Measurements from ENCODE around the gene IFT25. TPM values are rescaled to one million over a fixed set of nuclear protein-coding genes. Genes with fewer than 3 reads are reported as not detected.
"Not testable (repeated sequence)": the region's sequence is repeated elsewhere in the genome, so short reads cannot be mapped to it uniquely, and the experiment has no call there.

The IFT25 gene
- 37.8 TPM for polyA plus RNA-seq (2013, experiment 1 of 2)
- 39.7 TPM for polyA plus RNA-seq (2013, experiment 2 of 2)

GRCh38 chr1:53945433-53946251 lies at the start of gene IFT25:
Gene IFT25 (minus strand): TSS chr1:53945699. CDS start chr1:53940082, 5,617 bp downstream.
- H3K27ac ChIP-seq (ENCODE audit: low read depth, low read length) = peak within 1 kb of the TSS; percentile 83; the same call in 1 of the 2 replicates
- peaks cover 27% of the 10 kb centered on the region for H3K4me1 ChIP-seq (ENCODE audit: insufficient read depth, low read length)
- no peaks in the 10 kb centered on the region for H3K9me3 ChIP-seq (ENCODE audit: insufficient read depth, low read depth, low read length)
- H3K4me3 ChIP-seq (ENCODE audit: low read length) = peak within 1 kb of the TSS; percentile 90
- H3K36me3 ChIP-seq (ENCODE audit: insufficient read depth, low read length) = peaks cover 5% of the 10 kb centered on the region; the same call in 1 of the 2 replicates
- no peaks in the 10 kb centered on the region for H3K27me3 ChIP-seq (ENCODE audit: insufficient read depth, low read length)
- under 1% methylated on average over 89 of the region's 90 CpGs for WGBS
- H3K9ac ChIP-seq (ENCODE audit: low read depth, low read length) = peak within 1 kb of the TSS; percentile 83

- 100% methylated on average over 1 of the region's 2 CpGs for WGBS
- not testable (repeated sequence) for H3K27ac ChIP-seq (ENCODE audit: low read depth, low read length); H3K9ac ChIP-seq (ENCODE audit: low read depth, low read length); H3K9me3 ChIP-seq (ENCODE audit: insufficient read depth, low read depth, low read length); H3K27me3 ChIP-seq (ENCODE audit: insufficient read depth, low read length); H3K36me3 ChIP-seq (ENCODE audit: insufficient read depth, low read length); H3K4me3 ChIP-seq (ENCODE audit: low read length); H3K4me1 ChIP-seq (ENCODE audit: insufficient read depth, low read length)
Observed at GRCh38 chr1:53994516-53994915, 49.0 kb upstream of the IFT25 start.

- no peaks in the 10 kb centered on the region for H3K4me1 ChIP-seq (ENCODE audit: insufficient read depth, low read length)
- no peaks in the 10 kb centered on the region for H3K36me3 ChIP-seq (ENCODE audit: insufficient read depth, low read length)
- H3K9ac ChIP-seq (ENCODE audit: low read depth, low read length) = no peak overlapping the region
- H3K9me3 ChIP-seq (ENCODE audit: insufficient read depth, low read depth, low read length) = no peaks in the 10 kb centered on the region
- no peaks in the 10 kb centered on the region for H3K27me3 ChIP-seq (ENCODE audit: insufficient read depth, low read length)
- WGBS = 80% methylated on average over 4 of the region's 4 CpGs
- H3K4me3 ChIP-seq (ENCODE audit: low read length) = no peak overlapping the region
- H3K27ac ChIP-seq (ENCODE audit: low read depth, low read length) = no peak overlapping the region
Observed at GRCh38 chr1:53992085-53992874, 46.8 kb upstream of the IFT25 start.

GRCh38 chr1:53987880-53988279 lies 42.4 kb upstream of the IFT25 start:
- H3K27me3 ChIP-seq (ENCODE audit: insufficient read depth, low read length) = no peaks in the 10 kb centered on the region
- no peak overlapping the region for H3K9ac ChIP-seq (ENCODE audit: low read depth, low read length)
- H3K9me3 ChIP-seq (ENCODE audit: insufficient read depth, low read depth, low read length) = no peaks in the 10 kb centered on the region
- 100% methylated on average over 2 of the region's 2 CpGs for WGBS
- no peak overlapping the region for H3K27ac ChIP-seq (ENCODE audit: low read depth, low read length)
- no peaks in the 10 kb centered on the region for H3K36me3 ChIP-seq (ENCODE audit: insufficient read depth, low read length)
- H3K4me3 ChIP-seq (ENCODE audit: low read length) = no peak overlapping the region
- H3K4me1 ChIP-seq (ENCODE audit: insufficient read depth, low read length) = peaks cover 2% of the 10 kb centered on the region; the same call in 1 of the 2 replicates

- H3K27ac ChIP-seq (ENCODE audit: low read depth, low read length) = no peak overlapping the region
- peaks cover 10% of the 10 kb centered on the region; the same call in 1 of the 2 replicates for H3K4me1 ChIP-seq (ENCODE audit: insufficient read depth, low read length)
- no peaks in the 10 kb centered on the region for H3K36me3 ChIP-seq (ENCODE audit: insufficient read depth, low read length)
- H3K9ac ChIP-seq (ENCODE audit: low read depth, low read length) = no peak overlapping the region
- WGBS = 93% methylated on average over 2 of the region's 3 CpGs
- H3K4me3 ChIP-seq (ENCODE audit: low read length) = no peak overlapping the region
- H3K9me3 ChIP-seq (ENCODE audit: insufficient read depth, low read depth, low read length) = no peaks in the 10 kb centered on the region
- H3K27me3 ChIP-seq (ENCODE audit: insufficient read depth, low read length) = no peaks in the 10 kb centered on the region
Observed at GRCh38 chr1:53986458-53986857, 41.0 kb upstream of the IFT25 start.

GRCh38 chr1:53984726-53985125 lies 39.2 kb upstream of the IFT25 start:
- Histone ChIP-seq H3K27ac (ENCODE audit: low read depth, low read length) (no peak overlapping the region), H3K36me3 (ENCODE audit: insufficient read depth, low read length) (no peaks in the 10 kb centered on the region), H3K27me3 (ENCODE audit: insufficient read depth, low read length) (no peaks in the 10 kb centered on the region), H3K9me3 (ENCODE audit: insufficient read depth, low read depth, low read length) (no peaks in the 10 kb centered on the region), H3K4me3 (ENCODE audit: low read length) (no peak overlapping the region), H3K4me1 (ENCODE audit: insufficient read depth, low read length) (peaks cover 10% of the 10 kb centered on the region; the same call in 1 of the 2 replicates), H3K9ac (ENCODE audit: low read depth, low read length) (no peak overlapping the region)

- Histone ChIP-seq H3K36me3 (ENCODE audit: insufficient read depth, low read length) (no peaks in the 10 kb centered on the region), H3K9ac (ENCODE audit: low read depth, low read length) (no peak overlapping the region), H3K27me3 (ENCODE audit: insufficient read depth, low read length) (no peaks in the 10 kb centered on the region), H3K27ac (ENCODE audit: low read depth, low read length) (no peak overlapping the region), H3K4me3 (ENCODE audit: low read length) (peak overlapping the region; percentile 43), H3K4me1 (ENCODE audit: insufficient read depth, low read length) (peaks cover 10% of the 10 kb centered on the region; the same call in 1 of the 2 replicates), H3K9me3 (ENCODE audit: insufficient read depth, low read depth, low read length) (no peaks in the 10 kb centered on the region)
- WGBS = 4% methylated on average over 3 of the region's 4 CpGs
Observed at GRCh38 chr1:53982763-53983104, 37.2 kb upstream of the IFT25 start.

- H3K4me3 ChIP-seq (ENCODE audit: low read length) = peak overlapping the region; percentile 43
- no peaks in the 10 kb centered on the region for H3K36me3 ChIP-seq (ENCODE audit: insufficient read depth, low read length)
- no peaks in the 10 kb centered on the region for H3K27me3 ChIP-seq (ENCODE audit: insufficient read depth, low read length)
- no peaks in the 10 kb centered on the region for H3K9me3 ChIP-seq (ENCODE audit: insufficient read depth, low read depth, low read length)
- H3K9ac ChIP-seq (ENCODE audit: low read depth, low read length) = peak overlapping the region; percentile 46; the same call in 1 of the 2 replicates
- WGBS = 42% methylated on average over 20 of the region's 20 CpGs
- no peak overlapping the region for H3K27ac ChIP-seq (ENCODE audit: low read depth, low read length)
- peaks cover 10% of the 10 kb centered on the region; the same call in 1 of the 2 replicates for H3K4me1 ChIP-seq (ENCODE audit: insufficient read depth, low read length)
Observed at GRCh38 chr1:53982034-53982762, 36.7 kb upstream of the IFT25 start.

- Histone ChIP-seq H3K9ac (ENCODE audit: low read depth, low read length) (no peak overlapping the region), H3K27ac (ENCODE audit: low read depth, low read length) (no peak overlapping the region), H3K4me3 (ENCODE audit: low read length) (no peak overlapping the region), H3K9me3 (ENCODE audit: insufficient read depth, low read depth, low read length) (no peaks in the 10 kb centered on the region), H3K4me1 (ENCODE audit: insufficient read depth, low read length) (peaks cover 10% of the 10 kb centered on the region; the same call in 1 of the 2 replicates), H3K36me3 (ENCODE audit: insufficient read depth, low read length) (no peaks in the 10 kb centered on the region), H3K27me3 (ENCODE audit: insufficient read depth, low read length) (no peaks in the 10 kb centered on the region)
- 95% methylated on average over 6 of the region's 6 CpGs for WGBS
Observed at GRCh38 chr1:53981220-53981619, 35.7 kb upstream of the IFT25 start.

GRCh38 chr1:53979712-53980450 lies 34.4 kb upstream of the IFT25 start:
- H3K9me3 ChIP-seq (ENCODE audit: insufficient read depth, low read depth, low read length) = no peaks in the 10 kb centered on the region
- no peak overlapping the region for H3K27ac ChIP-seq (ENCODE audit: low read depth, low read length)
- no peak overlapping the region for H3K4me3 ChIP-seq (ENCODE audit: low read length)
- H3K4me1 ChIP-seq (ENCODE audit: insufficient read depth, low read length) = peaks cover 10% of the 10 kb centered on the region; the same call in 1 of the 2 replicates
- H3K36me3 ChIP-seq (ENCODE audit: insufficient read depth, low read length) = no peaks in the 10 kb centered on the region
- H3K27me3 ChIP-seq (ENCODE audit: insufficient read depth, low read length) = no peaks in the 10 kb centered on the region
- WGBS = 90% methylated on average over 13 of the region's 13 CpGs
- H3K9ac ChIP-seq (ENCODE audit: low read depth, low read length) = no peak overlapping the region
